NCI-H2196 treated with DMSO at 0.1 percent for 48 hours (cell line): ENCODE results near the gene SLC66A1.
A peak's percentile ranks its signal among the peaks of the same experiment; 100 is the strongest.

Source experiments
- DNase-seq: peaks from one replicate; lab custom pipeline; 2025; ENCODE audit not compliant: unreplicated experiment; lab: John Stamatoyannopoulos, UW

Gene SLC66A1

DNA sequence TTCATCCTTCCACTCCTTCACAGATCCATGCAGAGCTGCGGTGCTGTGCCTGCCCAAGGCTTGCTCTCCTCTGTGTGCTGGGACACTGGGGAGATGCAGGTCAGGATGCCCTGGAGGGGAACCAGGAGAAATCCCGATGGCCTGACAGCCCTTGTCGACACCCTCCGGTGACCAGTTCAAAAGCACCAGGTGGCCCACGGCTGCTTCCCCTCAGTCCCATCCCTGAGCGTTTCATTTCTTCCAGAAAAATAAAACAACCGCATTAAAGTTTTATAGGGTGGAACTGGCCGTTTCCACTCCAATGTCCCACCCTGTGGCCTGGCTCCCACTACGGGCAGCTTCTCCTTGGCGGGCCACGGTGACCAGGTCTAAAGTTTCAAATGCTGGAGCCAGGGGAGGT, 48.3 kb downstream of the SLC66A1 start:
- DNase-seq: no peak

DNA sequence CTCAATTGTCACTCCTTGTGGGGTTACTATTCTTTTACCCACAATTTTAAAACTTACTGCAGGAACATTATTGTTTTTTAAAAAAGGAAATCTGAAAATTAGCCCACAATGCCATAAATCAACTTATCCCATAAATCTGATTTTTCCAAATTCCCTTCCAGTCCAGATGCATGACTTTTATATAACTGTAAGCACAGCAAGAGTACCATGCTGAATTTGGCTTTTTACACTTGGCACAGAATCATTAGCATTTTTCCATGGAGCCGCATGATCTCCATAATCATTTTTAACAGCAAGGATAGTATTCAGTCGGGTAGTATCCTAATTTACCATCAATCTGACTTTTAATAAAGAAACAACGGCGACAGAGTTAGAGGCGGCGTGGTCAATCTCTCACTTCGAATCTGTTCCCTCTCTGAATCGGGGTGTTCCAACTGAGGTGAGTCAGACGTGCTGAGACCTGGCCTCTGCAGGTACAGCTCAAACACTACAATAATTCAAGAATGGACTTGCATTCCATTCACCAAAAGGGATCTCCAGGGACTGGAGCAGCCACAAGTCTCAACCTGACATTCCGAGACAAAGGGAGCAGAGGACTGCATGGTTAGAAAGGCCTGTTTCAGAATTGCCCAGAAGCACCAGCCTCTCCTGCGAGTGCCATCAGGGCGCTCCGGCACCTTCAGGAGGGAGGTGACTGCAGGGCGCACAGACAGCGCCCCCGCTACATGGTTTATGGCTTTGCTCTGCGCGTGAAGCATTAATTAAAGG, 48.9 kb downstream of the SLC66A1 start:
- DNase-seq: no peak

- no peak for DNase-seq
These were observed 49.6 kb downstream of the SLC66A1 start for GRCh38 chr1:19361611-19362147.

- no peak for DNase-seq
These were observed 51.5 kb downstream of the SLC66A1 start for GRCh38 chr1:19363536-19364152.

DNA sequence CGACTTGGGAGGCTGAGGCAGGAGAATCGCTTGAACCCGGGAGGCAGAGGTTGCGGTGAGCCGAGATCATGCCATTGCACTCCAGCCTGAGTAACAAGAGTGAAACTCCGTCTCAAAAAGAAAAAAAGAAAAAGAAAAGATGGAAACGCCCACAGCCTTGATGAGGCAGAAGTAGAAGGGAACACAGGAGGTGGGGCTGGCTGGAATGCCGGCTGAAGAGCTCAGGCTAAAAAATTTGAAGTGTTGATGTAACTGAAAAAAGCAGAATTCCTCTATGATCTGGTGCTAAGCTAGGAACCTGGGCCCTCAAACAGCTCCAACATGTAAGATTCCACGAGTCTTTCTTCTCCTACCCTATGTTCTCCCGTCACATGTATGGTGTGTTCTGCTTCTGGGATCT, 53.6 kb downstream of the SLC66A1 start:
- DNase-seq: no peak

DNA sequence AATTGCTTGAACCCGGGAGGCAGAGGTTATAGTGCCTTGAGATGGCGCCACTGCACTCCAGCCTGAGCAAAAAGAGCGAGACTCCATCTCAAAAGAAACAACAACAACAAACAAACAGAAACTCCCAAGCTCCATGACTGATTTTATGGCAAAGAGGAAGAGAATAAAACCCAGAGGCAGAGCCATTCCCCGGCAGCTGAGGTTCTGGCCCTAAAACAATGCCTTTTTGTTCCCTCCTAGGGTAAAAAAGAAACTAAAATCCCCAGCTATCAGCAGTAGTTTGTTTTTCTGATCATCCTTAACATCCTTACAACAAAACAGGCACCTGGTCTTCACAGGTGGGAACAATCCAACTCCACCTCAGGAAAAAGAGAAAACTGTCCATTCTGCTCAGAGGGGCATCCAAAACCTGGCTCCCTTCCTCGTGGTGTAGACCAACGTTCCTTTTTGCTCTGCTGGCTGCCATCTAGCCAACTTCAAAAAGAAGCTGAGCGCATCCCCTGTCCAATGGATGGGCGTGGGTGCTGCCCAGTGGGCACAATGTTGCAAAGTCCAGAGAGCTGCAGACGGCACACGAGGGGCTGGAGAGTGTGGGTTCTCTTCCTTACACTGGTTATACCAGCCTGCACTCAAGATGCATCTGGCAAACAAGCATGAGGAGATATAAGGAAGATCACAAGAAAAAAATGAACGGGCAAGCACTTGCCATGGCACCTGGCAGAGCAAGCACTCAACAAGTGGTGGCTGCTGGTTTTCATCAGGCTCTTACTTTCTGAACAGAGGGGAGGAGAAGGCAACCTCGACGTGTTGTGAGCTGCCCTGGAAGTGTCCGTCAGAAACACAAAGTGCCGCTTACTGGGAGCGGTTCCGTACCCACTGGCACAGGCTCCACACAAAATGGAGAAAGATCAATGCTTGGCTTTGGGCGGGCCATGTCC, 54.7 kb downstream of the SLC66A1 start:
- peak; percentile 16 for DNase-seq

DNA sequence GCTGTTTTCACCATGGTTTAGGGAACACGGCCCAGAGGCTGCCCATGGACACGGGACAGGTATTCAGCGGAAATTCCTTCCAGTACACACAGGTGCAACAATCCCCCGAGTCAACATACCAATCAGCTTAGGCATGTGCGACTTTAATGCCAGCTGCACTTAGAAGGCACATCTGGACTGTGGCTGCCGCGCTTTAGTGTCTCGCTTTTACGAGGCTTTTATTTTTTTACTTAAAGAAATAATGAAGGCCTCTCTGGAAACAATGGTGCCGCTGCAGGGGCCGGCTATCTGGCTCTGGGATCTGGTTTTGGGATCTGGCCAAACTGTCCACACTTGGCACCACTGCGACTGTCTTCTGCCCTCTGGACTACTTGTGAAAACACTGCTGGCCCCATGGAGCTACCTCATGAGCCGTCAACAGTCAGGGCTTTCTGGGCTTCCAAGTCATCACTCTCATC, 55.5 kb downstream of the SLC66A1 start:
- DNase-seq: peak; percentile 70

GRCh38 chr1:19368050-19368449, 55.9 kb downstream of the SLC66A1 start:
- no peak for DNase-seq

DNA sequence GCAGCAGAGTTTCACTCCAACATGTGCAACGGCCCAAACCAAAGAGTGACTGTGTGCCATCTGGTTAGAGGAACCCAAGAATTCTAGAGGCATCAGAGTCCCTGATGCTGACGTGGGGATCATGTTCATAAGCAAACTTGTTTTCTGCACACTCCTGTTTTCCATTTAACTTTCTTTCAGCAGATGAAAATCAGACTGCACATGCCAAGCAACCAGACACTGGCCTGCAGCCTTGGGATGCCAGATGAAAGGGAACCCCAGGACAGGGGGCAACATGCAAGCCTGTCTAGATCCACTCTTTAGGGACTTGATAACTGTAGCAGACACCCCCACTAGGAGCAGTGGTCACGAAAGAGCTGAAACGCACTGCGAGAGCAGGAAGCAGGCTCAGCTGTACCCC, 56.8 kb downstream of the SLC66A1 start:
- DNase-seq: no peak

- no peak for DNase-seq
These were observed 57.4 kb downstream of the SLC66A1 start for GRCh38 chr1:19369396-19370090.

DNA sequence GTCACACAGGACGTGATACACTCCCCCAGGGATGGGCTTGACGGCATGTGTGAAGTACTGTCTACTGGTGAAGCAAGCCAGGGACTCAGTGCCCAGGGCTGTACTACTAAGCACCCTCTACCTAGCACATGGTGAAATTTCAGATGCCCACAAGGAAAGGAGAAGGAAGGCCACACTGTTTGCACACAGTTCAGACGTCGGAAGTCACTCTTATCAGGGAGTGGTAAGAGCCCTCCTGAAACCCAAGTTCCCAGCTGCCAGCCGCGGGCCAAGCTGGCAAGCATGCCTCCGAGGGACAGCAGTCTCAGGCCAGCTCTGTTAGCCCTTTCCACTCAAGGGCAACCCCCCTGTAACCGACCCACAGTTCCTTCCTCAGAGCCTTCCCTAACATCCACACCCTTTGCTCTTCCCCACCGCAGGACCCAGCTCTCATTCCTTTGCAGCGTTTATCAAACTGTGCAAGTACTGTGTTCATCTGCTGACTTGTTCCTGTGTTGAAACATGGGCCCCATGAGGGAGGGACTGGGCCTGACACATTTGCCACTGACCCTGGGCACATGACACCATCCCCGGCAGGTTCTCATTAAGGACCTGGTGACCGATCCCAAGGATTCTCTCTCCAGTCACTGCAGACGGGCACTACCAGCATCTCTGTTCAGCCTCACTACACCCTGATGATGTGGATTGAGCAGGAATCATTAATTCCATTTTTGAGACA, 58.5 kb downstream of the SLC66A1 start:
- DNase-seq: no peak

GRCh38 chr1:19371226-19372135, 59.4 kb downstream of the SLC66A1 start:
- no peak for DNase-seq

- no peak for DNase-seq
These were observed 60.0 kb downstream of the SLC66A1 start for GRCh38 chr1:19372136-19372514.

DNA sequence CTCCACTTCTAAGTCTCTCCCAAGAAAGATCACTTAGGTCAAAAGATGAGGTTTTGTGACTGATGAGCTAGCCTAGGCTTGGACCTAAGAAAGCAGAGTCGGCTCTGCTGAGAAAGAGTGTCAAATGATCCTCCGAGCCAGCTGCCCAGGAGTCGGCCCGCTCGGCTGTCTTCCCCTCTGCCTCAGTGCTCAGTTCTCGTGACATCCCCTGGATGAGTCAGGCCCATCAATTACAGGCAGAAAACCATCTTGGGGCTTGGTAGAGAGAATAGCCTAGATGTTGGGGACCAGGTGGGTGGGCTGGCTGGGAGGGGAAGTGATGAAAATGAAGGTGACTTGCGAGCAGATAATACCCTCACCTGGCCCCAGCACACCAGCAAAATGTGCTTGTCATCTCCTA, 60.5 kb downstream of the SLC66A1 start:
- no peak for DNase-seq

DNA sequence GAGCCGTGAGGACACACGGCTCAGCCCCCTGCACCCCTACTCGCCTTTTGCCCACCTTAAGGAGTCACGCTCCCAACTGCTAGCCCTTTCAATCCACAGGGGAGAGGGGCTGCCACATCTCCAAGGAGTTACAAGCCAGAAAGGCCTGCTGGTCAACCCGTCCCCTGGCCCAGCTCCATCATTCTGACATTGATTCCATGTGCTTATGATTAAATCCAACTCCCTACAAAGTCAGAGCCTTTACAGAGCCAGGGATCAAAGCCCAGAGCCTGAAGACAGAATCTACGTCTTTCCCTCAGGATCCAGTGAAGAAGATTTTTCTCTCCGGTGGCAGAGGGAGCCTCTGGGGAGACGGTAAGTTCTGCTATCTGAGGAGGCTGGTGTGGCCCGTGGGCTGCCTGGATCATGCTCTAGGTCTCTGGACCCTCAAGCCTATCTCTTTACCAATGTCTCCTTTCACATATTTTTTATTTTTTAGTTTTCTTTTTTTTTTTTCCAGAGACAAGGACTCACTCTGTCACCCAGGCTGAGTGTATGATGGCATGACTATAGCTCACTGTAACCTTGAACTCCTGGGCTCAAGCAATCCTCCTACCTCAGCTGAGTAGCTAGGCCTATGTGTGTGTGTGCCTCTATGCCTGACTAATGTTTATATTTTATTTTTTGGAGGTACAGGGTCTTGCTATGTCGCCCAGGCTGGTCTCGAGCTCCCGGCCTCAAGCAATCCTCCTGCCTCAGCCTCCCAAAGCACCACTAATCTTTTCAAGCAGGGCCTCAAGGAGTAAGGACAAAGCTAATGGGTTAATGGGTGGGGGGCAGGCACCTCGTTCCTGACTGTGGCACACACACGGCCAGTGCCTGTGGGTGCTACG, 61.3 kb downstream of the SLC66A1 start:
- DNase-seq: no peak

- DNase-seq: no peak
These were observed 62.1 kb downstream of the SLC66A1 start for GRCh38 chr1:19374083-19374801.

DNA sequence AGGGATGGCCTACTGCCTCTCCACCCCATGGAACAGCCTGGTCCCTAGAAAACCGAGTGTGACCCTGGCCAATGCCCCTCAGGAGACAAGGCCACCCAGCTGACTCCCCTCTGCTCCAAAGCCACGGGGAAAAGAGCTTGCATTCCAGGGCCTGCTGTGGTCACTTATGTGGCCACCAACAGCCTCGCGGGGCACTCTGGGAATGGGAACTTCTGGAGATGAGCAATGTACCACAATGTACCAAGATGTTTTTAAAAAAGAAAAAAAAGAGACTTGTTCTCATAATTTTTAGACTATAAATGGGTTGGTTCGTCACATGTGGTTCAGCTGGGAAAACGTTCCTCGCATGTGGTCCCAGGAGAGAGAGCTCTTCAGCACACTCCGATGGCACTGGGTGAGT, 62.8 kb downstream of the SLC66A1 start:
- DNase-seq: no peak
